Adipose tissue (tissue), 3 donors: ENCODE measurements around the gene KATNAL1. TPM values are rescaled to one million over a fixed set of nuclear protein-coding genes. Genes with fewer than 3 reads are reported as not detected.
"Not testable (repeated sequence)": the region's sequence is repeated elsewhere in the genome, so short reads cannot be mapped to it uniquely, and the experiment has no call there.

ENCODE experiments used
- H3K27ac ChIP-seq: one replicate; pipeline ENCODE4 v1.5.1; 2013; ENCODE audit warnings: low read depth, low read length
- WGBS, 3 donors: extraction: QIAGEN DNeasy Blood & Tissue Kit; methylation state at CpG; one replicate each; pipeline ENCODE4 v1.1.7; 2013; 5-methylcytosine and 5-hydroxymethylcytosine counted together
- polyA plus RNA-seq, 3 donors: library from polyadenylated mRNA; stranded (reverse); fragments of 200-250 nt; gene quantifications; one replicate each; pipeline ENCODE4 v1.2.3, GENCODE V29; 2013
- donor health status: healthy with polysubstance abuse.
- donor health status: Bipolar disorder and iron deficiency.
- donor health status: healthy.

The KATNAL1 gene
- polyA plus RNA-seq, 3 donors = 1.2 to 8.4 (median 5.9) TPM

DNA sequence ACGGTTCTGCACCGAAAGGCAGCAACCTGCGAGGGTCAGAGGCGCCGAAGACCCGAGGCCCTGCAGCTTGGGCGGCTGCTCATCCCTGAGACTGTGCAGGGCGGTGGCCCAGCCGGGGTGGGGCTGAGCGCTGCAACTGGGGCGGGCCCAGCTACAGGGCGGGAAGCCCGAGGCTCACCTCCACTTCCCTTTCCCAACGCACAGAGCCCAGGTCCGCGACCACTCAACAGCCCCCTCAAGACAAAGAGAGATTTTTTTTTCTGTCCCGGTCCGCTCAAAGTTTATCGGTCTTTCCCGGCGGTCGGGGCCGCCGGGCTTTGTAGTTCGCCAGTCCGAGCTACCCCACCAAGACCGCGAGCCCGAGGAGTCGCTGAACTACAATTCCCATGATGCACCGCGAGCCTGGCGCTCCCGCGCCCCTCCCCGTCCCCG is 573 bp downstream of the KATNAL1 start:
- H3K27ac ChIP-seq = no peak overlapping the region
- 0 to 1% (median 0%) methylated on average over 32 to 37 of the region's 37 CpGs for WGBS, 3 donors

DNA sequence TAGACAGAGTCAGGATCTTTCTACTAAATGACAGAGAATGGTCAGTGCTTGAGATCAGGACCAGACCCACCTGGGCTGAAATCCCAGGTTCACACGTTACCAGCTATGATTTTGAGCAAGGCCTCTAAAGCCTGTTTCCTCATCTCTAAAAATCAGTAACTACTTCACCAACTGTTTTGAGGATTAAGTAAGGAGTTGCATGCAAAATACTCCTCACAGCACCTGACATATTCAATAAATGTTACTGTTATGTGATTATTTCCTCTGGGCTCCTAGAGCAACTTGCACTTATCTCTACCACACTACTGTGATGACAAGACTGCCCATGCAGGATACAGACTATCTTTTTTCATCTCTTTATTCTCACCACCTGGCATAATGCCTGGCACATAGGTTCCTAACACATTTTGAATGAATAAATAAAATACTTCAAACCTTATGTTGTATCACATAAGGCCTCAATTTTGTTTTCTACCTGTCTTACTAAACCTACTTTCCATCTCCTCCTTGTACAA is 1.8 kb downstream of the KATNAL1 start:
- no peak overlapping the region for H3K27ac ChIP-seq

DNA sequence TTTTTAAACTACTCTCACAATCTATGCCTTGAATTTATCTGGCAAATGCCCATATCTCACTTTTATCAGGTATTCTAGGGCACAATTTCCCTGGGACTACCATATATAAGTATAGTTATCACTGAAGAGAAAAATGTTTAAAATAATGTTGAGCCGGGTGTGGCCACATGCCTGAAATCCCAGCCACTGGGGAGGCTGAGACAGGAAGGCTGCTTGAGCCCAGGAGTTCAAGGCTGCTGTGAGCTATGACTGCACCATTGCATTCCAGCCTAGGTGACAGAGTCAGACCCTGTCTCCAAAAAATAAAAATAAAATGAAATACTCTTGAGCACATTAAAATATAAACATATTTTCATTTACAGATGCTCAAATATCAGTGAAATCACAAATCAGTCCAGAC is 4.1 kb downstream of the KATNAL1 start:
- WGBS, 3 donors = 62 to 63% (median 63%) methylated on average over 1 of the region's 1 CpG
- H3K27ac ChIP-seq = no peak overlapping the region

More for the DNA sequence above, 1.8 kb downstream of the KATNAL1 start:
- WGBS, 3 donors = 54 to 88% (median 64%) methylated on average over 1 of the region's 1 CpG

DNA sequence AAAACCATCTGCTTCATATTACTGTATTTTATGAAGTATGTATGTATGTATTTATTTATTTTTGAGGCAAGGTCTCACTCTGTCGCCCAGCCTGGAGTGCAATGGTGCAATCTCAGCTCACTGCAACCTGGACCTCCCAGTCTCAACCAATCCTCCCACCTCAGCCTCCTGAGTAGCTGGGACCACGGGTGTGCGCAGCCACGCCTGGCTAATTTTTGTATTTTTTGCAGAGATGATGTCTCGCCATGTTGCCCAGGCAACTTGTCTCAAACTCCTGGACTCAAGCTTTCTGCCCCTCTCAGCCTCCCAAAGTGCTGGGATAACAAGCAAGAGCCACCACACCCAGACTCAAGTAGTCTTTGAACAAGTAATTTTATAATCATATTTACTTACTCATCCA is 5.5 kb downstream of the KATNAL1 start:
- 92 to 96% (median 93%) methylated on average over 5 of the region's 5 CpGs for WGBS, 3 donors
- no peak overlapping the region for H3K27ac ChIP-seq

DNA sequence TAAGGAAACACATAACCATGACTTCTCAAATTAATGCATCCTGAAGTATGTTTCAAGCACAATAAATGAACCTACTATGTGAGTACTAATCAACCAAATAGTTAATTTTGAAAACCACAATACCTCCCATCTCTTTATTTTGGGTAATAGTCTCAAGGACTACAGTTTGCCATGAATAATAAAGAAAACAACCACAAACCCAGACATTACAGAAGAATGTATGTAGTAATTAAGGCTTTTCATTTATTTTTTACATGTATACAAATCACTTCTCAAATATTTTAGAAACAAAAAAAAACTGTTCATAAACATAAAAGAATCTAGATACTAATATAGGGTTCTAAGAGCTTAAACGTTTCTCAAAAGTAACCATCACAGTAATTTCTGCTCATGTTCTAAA is 6.8 kb downstream of the KATNAL1 start:
- 77 to 85% (median 85%) methylated on average over 1 of the region's 1 CpG for WGBS, 3 donors

DNA sequence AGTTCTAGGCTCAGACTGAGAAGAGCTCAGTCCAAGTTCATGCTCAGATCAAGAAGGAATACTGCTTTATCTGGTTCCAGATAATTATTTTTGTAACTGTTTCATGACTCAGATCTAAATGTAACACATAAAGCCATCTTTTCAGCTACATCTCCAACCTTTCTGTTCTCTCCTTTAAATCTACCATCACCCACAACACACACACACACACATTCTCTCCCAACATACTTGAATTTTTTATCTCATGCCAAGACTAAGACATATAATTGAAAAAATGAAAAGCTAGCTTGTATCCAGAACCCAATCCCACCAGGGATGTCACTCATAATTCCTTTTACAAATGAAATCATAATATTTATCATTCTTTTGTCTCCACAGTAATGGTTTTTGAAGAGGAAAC is 7.6 kb downstream of the KATNAL1 start:
- H3K27ac ChIP-seq = no peak overlapping the region

More for the DNA sequence above, 6.8 kb downstream of the KATNAL1 start:
- H3K27ac ChIP-seq = no peak overlapping the region

DNA sequence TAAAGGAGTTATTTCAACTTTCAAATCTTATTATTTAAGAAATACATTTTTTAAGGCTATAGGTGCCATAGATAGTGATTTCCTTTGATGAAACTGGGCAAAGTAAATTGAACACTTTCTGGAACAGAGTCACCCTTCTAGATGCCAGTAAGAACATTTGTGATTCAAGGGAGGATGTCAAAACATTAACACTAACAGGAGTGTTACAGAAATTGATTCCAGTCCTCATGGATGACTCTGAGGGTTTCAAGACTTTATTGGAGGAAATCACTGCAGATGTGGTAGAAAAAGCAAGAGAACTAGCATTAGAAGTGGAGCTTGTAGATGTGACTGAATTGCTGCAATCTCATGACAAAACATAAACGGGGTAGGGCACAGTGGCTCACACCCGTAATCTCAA is 12.2 kb downstream of the KATNAL1 start:
- 91 to 95% (median 92%) methylated on average over 2 of the region's 2 CpGs for WGBS, 3 donors
- no peak overlapping the region for H3K27ac ChIP-seq

DNA sequence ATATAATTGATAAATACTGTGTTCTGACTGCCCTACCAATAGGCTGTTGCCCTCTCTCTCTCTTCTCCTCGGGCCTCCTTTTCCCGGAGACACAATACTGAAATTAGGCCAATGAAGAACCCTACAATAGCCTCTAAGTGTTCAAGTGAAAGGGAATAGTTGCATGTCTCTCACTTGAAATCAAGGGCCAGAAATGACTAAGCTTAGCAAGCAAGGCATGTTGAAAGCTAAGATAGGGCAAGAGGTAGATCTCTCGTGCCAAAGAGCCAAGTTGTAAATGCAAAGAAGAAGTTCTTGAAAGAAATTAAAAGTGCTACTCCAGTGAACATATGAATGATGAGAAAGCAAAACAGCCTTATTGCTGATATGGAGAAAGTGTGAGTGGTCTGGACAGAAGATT is 13.3 kb downstream of the KATNAL1 start:
- 65 to 89% (median 87%) methylated on average over 3 of the region's 3 CpGs for WGBS, 3 donors
- H3K27ac ChIP-seq = no peak overlapping the region

DNA sequence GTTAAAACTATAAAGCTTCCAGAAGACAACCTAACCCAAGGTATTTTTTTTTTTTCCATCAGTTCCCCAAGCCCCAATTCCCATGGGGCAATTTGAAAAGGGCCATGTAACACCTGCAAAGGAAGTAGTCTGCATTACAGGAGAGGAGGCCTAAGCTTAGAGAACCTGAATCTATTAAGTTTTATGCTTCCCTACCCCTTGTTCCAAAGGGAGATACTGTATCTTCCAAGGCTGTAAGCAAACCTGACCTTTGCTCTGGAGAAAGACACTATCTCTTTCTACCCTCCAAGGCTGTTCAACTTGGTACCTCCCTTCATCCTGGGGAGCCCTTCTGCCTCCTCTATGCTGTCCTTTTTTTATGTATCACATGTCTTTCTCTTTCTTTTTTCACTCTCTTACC is 15.0 kb downstream of the KATNAL1 start:
- H3K27ac ChIP-seq = no peak overlapping the region

DNA sequence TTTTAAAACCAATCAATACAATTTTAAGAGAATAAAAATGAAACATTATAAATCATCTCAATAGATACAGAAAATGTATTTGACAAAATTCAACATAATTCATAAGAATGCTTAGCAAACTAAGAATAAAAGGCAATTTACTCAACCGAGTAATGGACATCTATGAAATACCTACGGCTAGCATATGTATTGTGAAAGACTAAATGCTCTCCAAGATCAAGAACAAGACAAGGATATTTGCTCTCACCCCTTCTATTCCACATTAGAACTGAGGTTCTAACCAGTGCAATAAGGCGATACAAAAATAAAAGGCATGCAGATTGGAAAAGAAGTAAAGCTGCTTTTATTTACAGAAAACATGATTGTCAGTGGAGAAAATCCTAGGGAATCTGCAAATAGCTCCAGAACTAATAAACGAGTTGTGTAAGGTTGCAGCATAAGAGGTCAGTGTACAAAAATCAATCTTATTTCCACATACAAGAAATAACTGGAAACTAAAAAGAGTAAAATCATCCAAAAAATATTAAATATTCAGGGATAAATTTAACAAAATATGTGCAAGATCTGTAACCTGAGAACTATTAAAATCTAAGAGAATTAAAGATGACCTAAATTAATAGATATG is 16.4 kb downstream of the KATNAL1 start:
- H3K27ac ChIP-seq = no peak overlapping the region
- WGBS, 3 donors = 71 to 85% (median 82%) methylated on average over 4 of the region's 4 CpGs

DNA sequence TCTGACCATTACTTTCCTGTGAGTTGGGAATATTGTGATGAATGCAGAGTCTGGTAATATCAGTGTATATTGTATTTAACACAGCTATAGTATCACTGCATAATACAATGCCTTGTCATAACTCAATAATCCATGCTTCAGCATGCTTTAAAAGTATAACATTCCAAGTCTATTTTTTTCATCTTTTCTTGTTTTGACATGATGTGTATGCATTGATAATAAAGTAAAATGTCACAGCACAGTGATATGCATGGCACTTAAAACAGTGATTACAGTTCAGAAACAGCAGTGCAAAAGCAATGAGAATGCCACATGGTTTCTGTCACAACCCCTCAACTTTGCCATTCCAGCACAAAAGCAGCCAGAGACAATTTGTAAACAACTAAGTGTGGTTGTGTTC is 17.8 kb downstream of the KATNAL1 start:
- no peak overlapping the region for H3K27ac ChIP-seq

DNA sequence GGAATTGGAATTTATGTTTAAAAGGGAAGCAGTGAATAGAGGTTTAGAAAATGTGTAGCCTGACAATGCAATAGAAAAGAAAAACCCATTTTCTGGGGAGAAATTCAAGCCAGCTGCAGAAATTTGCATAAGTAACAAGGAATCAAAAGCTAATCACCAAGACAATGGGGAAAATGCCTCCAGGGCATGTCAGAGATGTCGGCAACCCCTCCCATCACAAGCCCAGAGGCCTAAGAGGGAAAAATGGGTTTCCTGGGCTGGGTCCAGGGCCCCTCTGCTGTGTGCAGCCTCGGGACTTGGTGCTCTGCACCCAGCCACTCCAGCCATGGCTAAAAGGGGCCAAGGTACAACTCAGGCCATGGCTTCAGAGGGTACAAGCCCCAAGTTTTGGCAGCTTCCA is 21.3 kb downstream of the KATNAL1 start:
- H3K27ac ChIP-seq = not testable (repeated sequence)
- 93 to 97% (median 95%) methylated on average over 2 of the region's 2 CpGs for WGBS, 3 donors

DNA sequence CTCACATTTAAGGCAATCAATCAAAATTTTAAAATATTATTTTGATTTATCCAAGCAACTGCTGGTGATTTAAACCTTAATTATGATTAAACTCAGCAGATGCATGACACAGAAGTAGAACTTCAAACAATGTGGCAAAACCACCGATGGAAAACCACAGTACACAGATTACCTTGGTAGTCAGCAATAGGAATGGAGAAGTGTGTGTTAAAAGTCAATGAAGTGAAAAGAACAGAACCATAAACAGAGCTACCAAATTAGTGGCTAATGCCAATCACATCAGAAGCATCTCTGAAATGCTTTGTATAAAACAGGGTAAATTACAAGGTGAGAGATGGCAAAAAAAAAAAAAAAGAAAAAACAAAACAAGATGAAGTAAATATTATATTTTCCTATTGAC is 31.2 kb downstream of the KATNAL1 start:
- 75 to 93% (median 80%) methylated on average over 1 of the region's 1 CpG for WGBS, 3 donors
- no peak overlapping the region for H3K27ac ChIP-seq

DNA sequence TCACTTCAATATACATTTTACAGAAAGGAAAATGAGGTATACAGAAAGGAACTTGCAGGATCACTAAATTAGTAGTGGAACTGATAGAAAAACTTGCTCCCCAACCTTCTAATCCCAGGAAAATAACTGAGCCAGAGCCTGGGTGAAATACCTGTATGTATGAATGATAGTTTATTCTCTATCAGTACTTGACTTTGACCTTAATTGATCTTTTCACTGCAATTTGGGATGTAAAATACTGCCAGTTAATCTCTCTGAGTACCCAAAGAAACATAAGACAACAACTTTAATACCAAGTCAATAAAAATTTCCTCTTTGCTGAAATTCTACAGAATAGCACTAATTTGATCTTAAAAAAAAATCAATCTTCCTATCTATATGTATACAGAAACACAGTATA is 33.3 kb downstream of the KATNAL1 start:
- no peak overlapping the region for H3K27ac ChIP-seq

DNA sequence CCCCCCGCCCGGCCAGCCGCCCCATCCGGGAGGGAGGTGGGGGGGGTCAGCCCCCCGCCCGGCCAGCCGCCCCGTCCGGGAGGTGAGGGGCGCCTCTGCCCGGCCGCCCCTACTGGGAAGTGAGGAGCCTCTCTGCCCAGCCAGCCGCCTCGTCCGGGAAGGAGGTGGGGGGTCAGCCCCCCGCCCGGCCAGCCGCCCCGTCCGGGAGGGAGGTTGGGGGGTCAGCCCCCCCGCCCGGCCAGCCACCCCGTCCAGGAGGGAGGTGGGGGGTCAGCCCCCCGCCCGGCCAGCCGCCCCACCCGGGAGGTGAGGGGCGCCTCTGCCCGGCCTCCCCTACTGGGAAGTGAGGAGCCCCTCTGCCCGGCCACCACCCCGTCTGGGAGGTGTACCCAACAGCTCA is 37.3 kb downstream of the KATNAL1 start:
- 93 to 100% (median 99%) methylated on average over 2 to 16 of the region's 31 CpGs for whole genome bisulfite sequencing, 3 donors

DNA sequence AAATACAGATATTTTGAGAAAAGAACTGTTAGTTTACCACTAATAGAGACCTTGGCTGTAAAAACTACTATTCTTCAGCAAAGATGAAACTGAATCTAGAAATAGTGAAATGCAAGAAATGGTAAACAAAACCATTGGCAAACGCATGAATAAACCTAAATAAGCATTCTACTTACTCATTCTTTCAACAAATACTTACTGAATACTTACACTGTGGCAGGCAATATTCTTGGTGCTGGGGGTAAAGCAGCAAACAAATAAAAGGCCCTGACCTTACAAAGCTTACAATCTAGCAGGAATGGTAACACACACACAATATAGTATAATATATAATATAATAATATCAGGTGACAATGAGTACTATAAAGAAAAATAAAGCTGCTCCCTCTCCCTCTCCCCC is 38.7 kb downstream of the KATNAL1 start:
- WGBS, 3 donors = 72 to 86% (median 78%) methylated on average over 1 of the region's 1 CpG
- H3K27ac ChIP-seq = no peak overlapping the region

More for the DNA sequence above, 37.3 kb downstream of the KATNAL1 start:
- not testable (repeated sequence) for H3K27ac ChIP-seq

DNA sequence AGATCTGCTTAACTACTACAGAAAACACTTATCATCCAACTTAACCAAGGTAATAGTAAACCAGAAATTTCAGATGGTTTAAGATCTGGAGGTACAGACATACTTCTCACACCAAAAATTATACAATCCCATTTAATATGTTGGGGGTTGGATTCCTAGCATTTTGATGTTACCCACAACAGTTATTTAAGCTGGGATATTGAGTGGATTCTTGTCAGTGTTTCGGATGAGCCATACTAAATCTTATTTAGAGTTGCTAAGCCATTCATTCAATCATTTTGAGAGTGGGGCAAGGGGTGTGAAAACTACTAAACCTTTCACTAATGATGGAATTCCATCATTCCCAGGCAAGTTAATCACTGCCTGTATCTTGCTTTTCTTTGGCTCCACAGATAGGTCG is 40.6 kb downstream of the KATNAL1 start:
- no peak overlapping the region for H3K27ac ChIP-seq
- WGBS, 3 donors = 80 to 91% (median 90%) methylated on average over 2 of the region's 2 CpGs

DNA sequence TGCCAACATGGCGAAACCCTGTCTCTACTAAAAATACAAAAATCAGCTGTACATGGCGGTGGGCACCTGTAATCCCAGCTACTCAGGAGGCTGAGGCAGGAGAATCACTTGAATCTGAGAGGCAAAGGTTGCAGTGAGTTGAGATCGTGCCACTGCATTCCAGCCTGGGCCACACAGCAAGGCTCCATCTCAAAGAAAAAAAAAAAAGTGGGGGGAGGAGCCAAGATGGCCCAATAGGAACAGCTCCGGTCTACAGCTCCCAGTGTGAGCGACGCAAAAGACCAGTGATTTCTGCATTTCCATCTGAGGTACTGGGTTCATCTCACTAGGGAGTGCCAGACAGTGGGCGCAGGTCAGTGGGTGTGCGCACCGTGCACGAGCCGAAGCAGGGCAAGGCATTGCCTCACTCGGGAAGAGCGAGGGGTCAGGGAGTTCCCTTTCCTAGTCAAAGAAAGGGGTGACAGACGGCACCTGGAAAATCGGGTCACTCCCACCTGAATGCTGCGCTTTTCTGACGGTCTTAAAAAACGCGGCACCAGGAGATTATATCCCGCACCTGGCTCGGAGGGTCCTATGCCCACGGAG is 48.1 kb downstream of the KATNAL1 start:
- H3K27ac ChIP-seq = not testable (repeated sequence)
- 96 to 98% (median 97%) methylated on average over 22 of the region's 22 CpGs for WGBS, 3 donors

DNA sequence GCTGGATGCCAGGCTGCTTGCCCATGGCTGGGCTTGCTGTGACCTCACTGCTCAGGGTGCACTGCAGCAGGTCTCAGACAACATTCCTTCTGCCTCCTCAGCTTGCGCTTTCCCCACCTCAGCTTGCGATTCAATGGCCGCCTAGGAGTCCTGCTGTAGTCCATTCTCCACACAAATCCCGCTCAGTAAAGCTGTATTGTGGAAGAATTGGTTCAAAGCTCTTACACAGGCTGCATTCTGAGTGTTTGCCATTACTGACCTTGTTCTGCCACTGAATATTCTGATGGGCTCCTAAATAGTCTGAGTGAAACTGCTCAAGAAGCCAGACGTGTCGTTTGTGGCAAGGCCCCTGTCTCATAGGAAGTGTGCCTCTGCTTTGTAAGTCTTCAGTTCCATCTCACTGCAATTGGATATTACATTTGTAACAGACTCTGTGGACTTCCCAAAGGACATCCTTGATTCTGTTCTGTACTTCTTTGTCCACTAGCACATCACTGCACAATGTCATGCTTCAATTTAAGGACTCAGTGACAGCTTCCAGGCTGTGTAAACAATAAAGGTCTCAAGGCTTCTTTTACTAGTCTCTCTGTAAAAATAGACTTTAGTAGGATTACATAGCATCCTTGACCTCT is 49.8 kb downstream of the KATNAL1 start:
- 79 to 85% (median 84%) methylated on average over 6 of the region's 6 CpGs for WGBS, 3 donors
- no peak overlapping the region for H3K27ac ChIP-seq
